NCI-H526 (cell line): Measurements from ENCODE around the gene TLDC2.
"Not testable (repeated sequence)": the region's sequence is repeated elsewhere in the genome, so short reads cannot be mapped to it uniquely, and the experiment has no call there.

ENCODE experiments used
- DNase-seq, 2 experiments: peaks; one replicate each; lab custom pipeline; 2025; lab: John Stamatoyannopoulos, UW

Gene TLDC2

DNA sequence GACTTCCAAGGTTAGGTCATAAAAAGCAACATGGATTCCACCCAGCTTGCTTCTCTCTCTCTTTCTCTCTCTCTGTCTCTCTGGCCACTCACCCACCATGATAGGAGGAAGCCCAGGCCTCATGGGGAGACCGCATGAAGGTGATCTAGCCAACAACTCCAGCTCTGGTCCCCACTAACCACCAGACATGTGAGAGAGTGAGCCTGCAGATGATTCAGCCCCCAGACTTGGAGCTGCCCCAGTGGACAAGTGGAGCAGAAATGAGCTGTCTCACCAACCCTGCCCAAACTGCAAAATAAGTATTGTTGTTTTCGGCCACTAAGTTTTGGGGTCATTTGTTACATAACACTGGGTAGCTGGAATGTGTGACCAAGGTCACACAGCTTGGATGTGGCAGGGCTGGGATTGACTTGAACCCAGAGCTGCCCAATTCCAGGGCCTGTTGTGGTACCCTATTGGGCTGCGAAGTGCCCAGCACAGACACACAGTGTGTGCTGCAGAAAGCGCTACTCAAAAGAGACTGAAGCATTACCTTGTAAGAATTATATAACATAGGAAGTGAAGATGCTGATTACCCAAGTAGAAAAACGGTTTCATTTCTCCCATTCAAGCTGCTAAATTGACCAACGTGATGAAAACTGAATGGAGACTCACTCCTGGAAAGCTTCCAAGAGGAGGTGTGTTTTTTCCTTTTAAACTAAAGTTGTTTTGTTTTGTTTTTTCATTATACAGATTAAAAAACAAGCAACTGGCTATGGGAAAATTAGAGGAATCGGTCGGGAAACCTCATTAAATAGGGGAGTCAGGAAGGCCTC lies 9.1 kb upstream of the TLDC2 start:
- DNase-seq = no peak

GRCh38 chr20:36871640-36872570 lies 4.0 kb upstream of the TLDC2 start:
- no peak for DNase-seq

- DNase-seq = no peak
These were observed 3.1 kb upstream of the TLDC2 start for GRCh38 chr20:36872852-36873251.

DNA sequence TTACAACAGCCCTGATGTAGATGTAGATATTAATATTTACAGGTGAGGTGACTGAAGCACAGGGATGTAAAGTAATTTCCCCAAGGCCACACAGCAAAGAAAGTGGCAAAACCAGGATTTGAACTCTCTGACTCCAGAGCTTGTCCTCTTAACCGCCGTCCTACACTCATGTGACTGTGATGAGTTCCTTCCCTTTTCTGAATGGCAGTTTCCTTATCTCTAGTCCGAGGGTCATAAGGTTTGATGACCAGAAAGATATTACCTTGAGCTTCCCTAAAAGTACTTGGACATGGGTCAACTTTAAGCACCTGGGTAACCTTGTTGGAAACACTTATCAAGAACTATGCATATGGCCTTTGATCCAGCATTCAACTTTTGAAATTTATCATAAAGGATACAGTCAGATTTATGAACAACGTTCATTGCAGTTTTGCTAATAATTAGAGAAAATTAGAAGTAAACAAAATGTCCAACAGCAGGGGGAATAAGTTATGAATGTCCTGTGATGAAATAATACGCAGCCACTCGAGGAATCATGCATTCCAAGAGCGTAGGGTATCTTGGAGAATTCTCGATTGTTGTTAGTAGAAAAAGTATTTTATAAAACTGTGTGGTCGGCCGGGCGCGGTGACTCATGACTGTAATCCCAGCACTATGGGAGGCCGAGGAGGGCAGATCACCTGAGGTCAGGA lies 2.3 kb upstream of the TLDC2 start:
- no peak for DNase-seq

- DNase-seq = not testable (repeated sequence)
These were observed 845 bp upstream of the TLDC2 start for GRCh38 chr20:36875093-36875492.

DNA sequence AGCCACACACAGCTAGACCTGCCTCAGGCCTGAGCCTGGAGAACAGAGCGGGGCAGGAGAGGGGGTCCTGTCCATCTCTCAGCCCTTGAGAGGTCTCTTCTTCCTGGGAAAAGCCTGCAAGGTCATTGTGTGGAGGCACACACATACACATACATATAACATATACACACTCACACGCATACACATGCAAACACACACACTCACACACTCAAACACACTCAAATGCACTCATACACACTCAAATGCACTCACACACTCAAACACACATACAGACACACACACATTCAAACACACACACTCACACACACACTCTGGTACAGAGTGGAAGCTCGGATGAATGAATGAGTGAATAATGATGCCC lies 515 bp downstream of the TLDC2 start:
- DNase-seq = no peak

DNA sequence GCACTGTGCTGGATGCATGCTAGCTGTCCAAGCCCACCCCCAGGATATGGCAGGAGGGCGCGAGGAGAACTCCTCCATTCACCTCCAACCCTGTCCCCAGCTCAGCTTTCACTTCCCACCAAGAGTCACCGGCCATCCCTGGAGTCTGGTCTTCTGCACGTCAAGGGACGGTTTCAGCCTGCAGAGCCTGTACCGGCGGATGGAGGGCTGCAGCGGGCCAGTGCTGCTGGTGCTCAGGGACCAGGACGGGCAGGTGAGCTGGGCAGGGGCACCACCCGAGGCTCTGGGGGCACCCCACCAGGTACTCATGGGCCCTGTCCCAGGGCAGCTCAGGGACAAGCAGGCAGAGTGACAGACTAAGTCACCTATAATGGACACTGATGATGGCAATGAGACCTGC lies 3.0 kb downstream of the TLDC2 start:
- no peak for DNase-seq

- DNase-seq = no peak
These were observed 4.9 kb downstream of the TLDC2 start for GRCh38 chr20:36880741-36881250.

- DNase-seq = no peak
These were observed 5.4 kb downstream of the TLDC2 start for GRCh38 chr20:36881331-36881730.

- no peak for DNase-seq
These were observed 6.0 kb downstream of the TLDC2 start for GRCh38 chr20:36881888-36882287.

DNA sequence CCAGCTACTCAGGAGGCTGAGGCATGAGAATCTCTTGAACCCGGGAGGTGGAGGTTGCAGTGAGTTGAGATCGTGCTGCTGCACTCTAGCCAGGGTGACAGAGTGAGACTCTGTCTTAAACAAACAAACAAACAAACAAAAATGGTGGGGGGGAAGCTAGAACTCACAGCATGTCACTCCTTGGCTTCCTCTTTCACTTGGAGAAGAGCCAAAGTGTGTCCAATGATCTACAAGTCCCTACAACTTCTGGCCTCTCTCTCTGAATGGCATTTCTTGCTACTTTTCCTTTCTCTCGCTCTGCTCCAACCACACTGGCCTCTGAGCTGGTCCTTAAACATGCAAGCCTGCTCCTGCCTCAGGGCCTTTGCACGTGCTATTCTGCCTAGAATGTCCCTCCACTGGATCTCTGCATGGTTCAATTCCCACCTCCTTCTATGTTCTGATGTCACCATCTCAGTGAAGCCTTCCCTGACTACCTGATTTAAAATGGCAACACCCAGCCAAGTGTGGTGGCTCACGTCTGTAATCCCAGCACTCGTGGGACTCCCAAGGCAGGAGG lies 8.1 kb downstream of the TLDC2 start:
- DNase-seq = no peak

- DNase-seq = peak in 1 of 2 experiments; percentile 12
These were observed 9.4 kb downstream of the TLDC2 start for GRCh38 chr20:36885356-36885755.

DNA sequence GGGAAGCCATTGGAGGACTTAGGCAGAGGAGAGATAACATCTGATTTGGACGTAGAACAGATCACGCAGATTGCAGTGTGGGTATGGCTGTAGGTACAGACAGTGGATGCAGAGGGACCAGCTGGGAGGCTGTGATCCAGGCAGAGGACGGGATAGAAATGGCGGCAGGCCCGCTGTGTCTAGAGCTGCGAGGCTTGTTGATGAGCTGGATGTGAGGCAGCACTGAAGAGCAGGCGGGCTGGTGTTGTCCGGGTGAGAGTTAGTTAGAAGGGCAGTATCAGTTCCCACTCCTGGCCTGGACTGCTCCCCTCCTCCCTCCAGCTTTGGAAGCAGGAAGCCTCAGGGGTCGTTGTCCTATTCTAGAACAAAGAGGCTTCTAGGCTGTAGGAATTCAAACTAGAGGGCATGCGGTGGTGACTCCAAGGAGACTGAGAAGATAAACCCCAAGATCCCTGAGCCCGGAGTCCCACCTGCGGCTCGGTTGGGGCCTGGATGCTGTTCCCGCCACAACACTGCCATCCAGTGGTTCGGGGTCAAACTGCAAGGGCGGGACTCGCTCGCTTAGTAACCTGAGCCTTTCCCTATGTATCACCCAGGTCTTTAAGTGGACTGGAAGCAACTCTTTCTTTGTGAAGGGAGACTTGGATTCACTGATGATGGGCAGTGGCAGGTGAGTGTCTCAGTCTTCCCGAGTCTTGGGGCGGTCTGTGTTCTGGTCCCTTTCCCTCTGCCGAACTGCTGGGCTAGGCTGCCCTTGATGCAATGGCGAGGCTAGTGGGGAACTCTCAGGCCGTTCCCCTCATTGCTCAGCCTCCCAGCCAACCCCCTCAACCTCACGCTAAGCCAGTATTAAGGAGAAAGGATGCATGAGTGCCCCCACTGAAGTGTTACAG lies 11.2 kb downstream of the TLDC2 start:
- DNase-seq = peak; percentile 74 to 95

GRCh38 chr20:36887752-36888090 lies 11.8 kb downstream of the TLDC2 start:
- no peak for DNase-seq

- DNase-seq = no peak
These were observed 13.1 kb downstream of the TLDC2 start for GRCh38 chr20:36888880-36889516.

- no peak for DNase-seq
These were observed 14.6 kb downstream of the TLDC2 start for GRCh38 chr20:36890586-36890985.

DNA sequence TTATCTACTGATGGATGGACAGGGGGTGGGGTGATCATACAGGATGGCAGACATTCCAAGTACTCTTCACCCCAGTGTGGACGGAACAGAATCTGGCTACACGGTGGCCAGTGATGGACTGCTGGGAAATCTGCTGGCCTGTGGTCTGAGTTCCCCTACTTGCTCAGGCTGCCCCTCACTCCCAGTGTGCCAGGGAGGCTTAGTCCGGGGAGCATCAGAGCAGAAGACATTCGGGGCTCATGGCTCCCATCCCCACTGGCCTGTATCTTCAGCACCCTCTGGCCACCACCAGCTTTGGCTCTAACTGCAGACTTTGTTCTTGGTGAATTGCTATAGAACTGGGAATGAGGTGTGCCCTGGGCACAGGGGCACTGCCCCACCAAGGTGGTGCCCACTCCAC lies 15.3 kb downstream of the TLDC2 start:
- DNase-seq = no peak

DNA sequence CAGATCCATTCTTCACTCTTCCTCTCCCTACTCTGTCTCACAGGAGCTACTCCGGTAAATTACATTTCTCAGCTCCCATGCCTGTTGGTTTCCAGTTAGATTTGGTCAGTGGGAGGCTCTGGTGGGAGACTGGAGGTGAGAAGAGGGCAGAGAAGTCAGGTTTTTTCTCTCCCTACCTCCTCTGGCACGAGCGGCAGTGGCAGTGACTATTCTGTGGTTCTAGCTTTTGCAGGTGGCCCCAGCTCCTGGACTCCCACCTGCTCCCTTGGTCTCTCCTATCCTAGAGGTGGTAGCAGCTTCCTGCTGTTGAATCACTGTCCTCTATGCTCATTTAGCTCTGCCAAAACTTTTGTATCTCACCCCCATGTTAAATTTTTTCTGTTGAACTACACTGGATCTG lies 17.9 kb downstream of the TLDC2 start:
- no peak for DNase-seq

DNA sequence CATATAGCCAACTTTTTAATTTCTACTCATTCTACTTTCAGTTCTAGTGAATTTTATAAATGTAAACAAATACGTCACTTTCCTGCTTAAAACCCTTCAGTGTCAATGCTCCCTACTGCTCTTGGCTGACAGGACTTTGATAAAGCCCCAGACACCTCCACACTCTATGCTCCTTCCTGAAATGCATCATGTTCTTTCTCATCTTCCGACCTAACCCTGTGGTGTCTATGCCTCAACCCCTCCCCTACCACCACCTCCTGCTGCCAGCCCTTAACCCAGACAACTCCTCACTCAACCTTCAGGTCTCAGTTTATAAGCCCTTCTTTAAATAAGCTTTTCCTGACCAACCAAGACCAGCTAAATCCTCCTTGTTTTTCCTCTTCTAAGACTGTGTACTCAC lies 19.1 kb downstream of the TLDC2 start:
- no peak for DNase-seq

DNA sequence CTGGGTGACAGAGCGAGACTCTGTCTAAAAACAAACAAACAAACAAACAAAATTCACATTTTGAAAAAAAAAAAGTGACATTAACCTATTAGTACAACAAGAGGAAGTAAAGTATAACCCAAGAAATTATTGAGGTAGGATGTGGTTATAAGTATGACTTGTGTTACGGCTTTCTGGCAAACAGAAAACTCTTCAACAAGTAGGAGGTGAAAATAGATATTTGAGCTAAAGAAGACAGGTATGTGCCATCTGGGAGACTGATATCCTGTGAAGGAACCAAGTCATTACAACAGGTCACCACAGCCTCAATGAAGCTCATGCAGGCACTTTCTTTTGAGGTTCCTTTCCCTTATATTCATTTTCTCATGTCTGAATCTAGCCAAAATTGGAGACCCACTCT lies 28.8 kb downstream of the TLDC2 start:
- no peak for DNase-seq

DNA sequence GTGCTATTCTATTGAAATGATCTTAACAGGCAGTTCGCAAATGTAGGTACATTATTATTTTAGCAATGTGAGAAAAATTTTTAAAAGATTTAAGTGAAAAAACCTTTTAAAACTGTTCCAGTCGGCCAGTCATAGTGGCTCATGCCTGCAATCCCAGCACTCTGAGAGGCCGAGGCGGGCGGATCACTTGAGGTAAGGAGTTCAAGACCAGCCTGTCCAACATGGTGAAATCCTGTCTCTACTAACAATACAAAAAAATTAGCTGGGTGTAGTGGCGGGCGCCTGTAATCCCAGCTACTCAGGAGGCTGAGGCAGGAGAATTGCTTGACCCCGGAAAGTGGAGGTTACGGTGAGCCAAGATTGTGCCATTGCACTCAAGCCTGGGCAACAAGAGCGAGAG lies 29.6 kb downstream of the TLDC2 start:
- not testable (repeated sequence) for DNase-seq
